GM23248 (cell line): ENCODE results near the gene SNX3. TPM values are rescaled to one million over a fixed set of nuclear protein-coding genes. Genes with fewer than 3 reads are reported as not detected.

Experiments used
- DNase-seq: peaks from one replicate; pipeline ENCODE4 v3.0.0-alpha.2; 2015
- H2AFZ ChIP-seq: fragments of 200-600 bp; sonication (generic); 2 replicates; pipeline ENCODE4 v1.6.1; 2016; ENCODE audit warnings: antibody characterized with exemption
- H3F3A ChIP-seq: fragments of 200-600 bp; sonication (generic); 2 replicates; pipeline ENCODE4 v1.6.1; 2016; ENCODE audit warnings: mild to moderate bottlenecking, antibody characterized with exemption, mixed run types; ENCODE audit not compliant: insufficient read depth
- H3K27ac ChIP-seq: fragments of 200-600 bp; sonication (generic); 2 replicates; pipeline ENCODE4 v1.5.1; 2016; ENCODE audit warnings: mild to moderate bottlenecking
- H3K27me3 ChIP-seq: fragments of 200-600 bp; sonication (generic); replicated peaks from 2 replicates; pipeline ENCODE4 v1.6.1; 2016; ENCODE audit warnings: mild to moderate bottlenecking; ENCODE audit not compliant: insufficient read depth
- H3K36me3 ChIP-seq: fragments of 200-600 bp; sonication (generic); 2 replicates; pipeline ENCODE4 v1.6.1; 2016; ENCODE audit warnings: low read depth, mild to moderate bottlenecking
- H3K4me1 ChIP-seq: fragments of 200-600 bp; sonication (generic); 2 replicates; pipeline ENCODE4 v1.6.1; 2016; ENCODE audit warnings: mild to moderate bottlenecking; ENCODE audit not compliant: insufficient read depth
- H3K4me2 ChIP-seq: fragments of 200-600 bp; sonication (generic); one replicate; pipeline ENCODE4 v1.6.1; 2016; ENCODE audit warnings: mild to moderate bottlenecking; ENCODE audit not compliant: unreplicated experiment
- H3K4me3 ChIP-seq: fragments of 200-600 bp; sonication (generic); 2 replicates; pipeline ENCODE4 v1.5.1; 2016; ENCODE audit warnings: mild to moderate bottlenecking
- H3K79me2 ChIP-seq: fragments of 200-600 bp; sonication (generic); 2 replicates; pipeline ENCODE4 v1.6.1; 2016; ENCODE audit warnings: mild to moderate bottlenecking; ENCODE audit not compliant: insufficient read depth
- H3K9ac ChIP-seq: fragments of 200-600 bp; sonication (generic); 2 replicates; pipeline ENCODE4 v1.6.1; 2016; ENCODE audit warnings: mild to moderate bottlenecking
- H3K9me2 ChIP-seq: fragments of 200-600 bp; sonication (generic); 2 replicates; pipeline ENCODE4 v1.6.1; 2016; ENCODE audit warnings: mixed run types, mild to moderate bottlenecking, moderate library complexity; ENCODE audit not compliant: insufficient read depth
- H3K9me3 ChIP-seq: fragments of 200-600 bp; sonication (generic); one replicate; pipeline ENCODE4 v1.6.1; 2017; ENCODE audit warnings: low read depth
- H4K20me1 ChIP-seq: fragments of 200-600 bp; sonication (generic); 2 replicates; pipeline ENCODE4 v1.6.0; 2016; ENCODE audit not compliant: insufficient read depth
- EZH2 ChIP-seq: fragments of 200-600 bp; sonication (generic); IDR thresholded peaks from 2 replicates; pipeline ENCODE4 v1.6.1; 2018; ENCODE audit warnings: antibody characterized with exemption, mild to moderate bottlenecking; ENCODE audit not compliant: insufficient read depth, poor library complexity, severe bottlenecking
- EZH2phosphoT487 ChIP-seq: fragments of 200-600 bp; sonication (generic); IDR thresholded peaks from 2 replicates; pipeline ENCODE4 v1.6.1; 2018; ENCODE audit warnings: antibody characterized with exemption, moderate library complexity, mild to moderate bottlenecking, low read depth; ENCODE audit not compliant: insufficient read depth
- WGBS, 2 experiments: methylation state at CpG; one replicate each; pipeline ENCODE4 v1.1.6; 2015 to 2017; ENCODE audit warnings: low lambda C conversion rate in 2 of 2, low coverage in 1 of 2; ENCODE audit errors: missing lambda C conversion rate in 2 of 2; 5-methylcytosine and 5-hydroxymethylcytosine counted together
- in situ Hi-C: fragments of 300-500 bp; cut with MboI; formaldehyde crosslinking; loops from 2 replicates; pipeline ENCODE4 v1.15.0; 2020
- polyA plus RNA-seq: library from polyadenylated mRNA; unstranded; fragments of >200 nt; fragmentation: Nextera tagmentation; extraction: Ambion mirVana; gene quantifications from 2 replicates; pipeline ENCODE4 v1.2.1, GENCODE V29; 2016
- total RNA-seq: library from RNA; depleted of rRNA; stranded (reverse); fragments of >200 nt; shearing (Covaris generic); gene quantifications from 2 replicates; pipeline ENCODE4 v1.2.3, GENCODE V29; 2014

The SNX3 gene
- total and polyA plus RNA-seq, 2 experiments from 2014 or later, result 236 to 403 TPM

- no peaks in the 10 kb centered on the region for H3K9me3 ChIP-seq
- H3K9ac ChIP-seq, result peak overlapping the region; percentile 94
- H3K79me2 ChIP-seq, result peaks cover 60% of the 10 kb centered on the region
- no peaks in the 10 kb centered on the region for H3K9me2 ChIP-seq
- no peaks in the 10 kb centered on the region for H3K27me3 ChIP-seq
- peak overlapping the region; percentile 83 for H3K4me2 ChIP-seq
- in situ Hi-C loops, result no loop called here
- H4K20me1 ChIP-seq, result no peaks in the 10 kb centered on the region
- H3K36me3 ChIP-seq, result 0 out of 2 replicates have a peak, but pooled peaks cover 5% of the 10 kb centered on the region
- peak; percentile 68 for DNase-seq
- TF ChIP-seq EZH2phosphoT487 (no peak), EZH2 (no peak)
- peaks cover 10% of the 10 kb centered on the region for H3F3A ChIP-seq
- peaks cover 11% of the 10 kb centered on the region; the same call in 1 of the 2 replicates for H3K4me1 ChIP-seq
- peak overlapping the region; percentile 100 for H2AFZ ChIP-seq
- WGBS, 2 experiments, result 1 to 4% methylated on average over 24 to 29 of the region's 29 CpGs
- H3K27ac ChIP-seq, result peak overlapping the region; percentile 90
- H3K4me3 ChIP-seq, result peak overlapping the region; percentile 98
Observed at GRCh38 chr6:108260126-108260808, 573 bp downstream of the SNX3 start.

- no peak overlapping the region for H3K9ac ChIP-seq
- in situ Hi-C loops, result no loop called here
Observed at GRCh38 chr6:108254433-108255410, 6.1 kb downstream of the SNX3 start.

GRCh38 chr6:108253241-108253640, 7.6 kb downstream of the SNX3 start:
- no peak for TF ChIP-seq EZH2
- TF ChIP-seq EZH2phosphoT487, result no peak
- no peaks in the 10 kb centered on the region for H3K9me3 ChIP-seq
- WGBS, 2 experiments, result 93 to 97% methylated on average over 1 of the region's 1 CpG
- no peak overlapping the region for H3K9ac ChIP-seq
- H3K36me3 ChIP-seq, result peaks cover 5% of the 10 kb centered on the region; the same call in 1 of the 2 replicates
- H3K4me3 ChIP-seq, result no peak overlapping the region
- H3K4me2 ChIP-seq, result no peak overlapping the region
- no peaks in the 10 kb centered on the region for H3K27me3 ChIP-seq
- H3F3A ChIP-seq, result no peaks in the 10 kb centered on the region
- 0 out of 2 replicates have a peak, but pooled peaks cover 12% of the 10 kb centered on the region for H4K20me1 ChIP-seq
- in situ Hi-C loops, result no loop called here
- no peak for DNase-seq
- peaks cover 100% of the 10 kb centered on the region for H3K79me2 ChIP-seq
- H3K27ac ChIP-seq, result no peak overlapping the region
- H3K9me2 ChIP-seq, result no peaks in the 10 kb centered on the region
- no peak overlapping the region for H2AFZ ChIP-seq
- no peaks in the 10 kb centered on the region for H3K4me1 ChIP-seq

More at GRCh38 chr6:108254433-108255410, 6.1 kb downstream of the SNX3 start:
- Histone ChIP-seq H3K4me1 (peaks cover 5% of the 10 kb centered on the region; the same call in 1 of the 2 replicates), H3K36me3 (peaks cover 5% of the 10 kb centered on the region; the same call in 1 of the 2 replicates), H3K9me2 (no peaks in the 10 kb centered on the region), H2AFZ (no peak overlapping the region), H3K79me2 (peaks cover 100% of the 10 kb centered on the region), H4K20me1 (0 out of 2 replicates have a peak, but pooled peaks cover 8% of the 10 kb centered on the region), H3K9me3 (no peaks in the 10 kb centered on the region), H3K27me3 (no peaks in the 10 kb centered on the region), H3K27ac (no peak overlapping the region), H3K4me2 (no peak overlapping the region), H3F3A (no peaks in the 10 kb centered on the region; the same call in 1 of the 2 replicates), H3K4me3 (no peak overlapping the region)
- 88 to 91% methylated on average over 4 of the region's 4 CpGs for WGBS, 2 experiments
- TF ChIP-seq EZH2phosphoT487, result no peak
- no peak for TF ChIP-seq EZH2
- no peak for DNase-seq

GRCh38 chr6:108252055-108252454, 8.8 kb downstream of the SNX3 start:
- peaks cover 5% of the 10 kb centered on the region; the same call in 1 of the 2 replicates for H3K36me3 ChIP-seq
- H3K9me3 ChIP-seq, result no peaks in the 10 kb centered on the region
- H3K4me2 ChIP-seq, result no peak overlapping the region
- H3K4me1 ChIP-seq, result no peaks in the 10 kb centered on the region
- H3K9ac ChIP-seq, result no peak overlapping the region
- in situ Hi-C loops, result no loop called here
- H2AFZ ChIP-seq, result no peak overlapping the region
- DNase-seq, result no peak
- no peaks in the 10 kb centered on the region for H3K9me2 ChIP-seq
- no peak overlapping the region for H3K27ac ChIP-seq
- no peaks in the 10 kb centered on the region for H3F3A ChIP-seq
- WGBS, 2 experiments, result 97 to 99% methylated on average over 5 of the region's 5 CpGs
- H4K20me1 ChIP-seq, result 0 out of 2 replicates have a peak, but pooled peaks cover 14% of the 10 kb centered on the region
- TF ChIP-seq EZH2, result no peak
- TF ChIP-seq EZH2phosphoT487, result no peak
- no peak overlapping the region for H3K4me3 ChIP-seq
- peaks cover 99% of the 10 kb centered on the region for H3K79me2 ChIP-seq
- H3K27me3 ChIP-seq, result no peaks in the 10 kb centered on the region
